NCI-H1417 treated with DMSO at 0.1 percent for 48 hours (cell line): ENCODE results near the gene ANKRD39.

Source experiments
- DNase-seq: peaks from one replicate; lab custom pipeline; 2025; lab: John Stamatoyannopoulos, UW

ANKRD39 gene

GRCh38 chr2:96853321-96853720 lies 4.5 kb downstream of the ANKRD39 start:
- DNase-seq: no peak

GRCh38 chr2:96852667-96853066 lies 5.1 kb downstream of the ANKRD39 start:
- DNase-seq: no peak

- no peak for DNase-seq
Measured at GRCh38 chr2:96848264-96848663, 9.6 kb downstream of the ANKRD39 start.

- no peak for DNase-seq
Measured at GRCh38 chr2:96847586-96847985, 10.2 kb downstream of the ANKRD39 start.

- no peak for DNase-seq
Measured at GRCh38 chr2:96846825-96847224, 11.0 kb downstream of the ANKRD39 start.

- no peak for DNase-seq
Measured at GRCh38 chr2:96844405-96844808, 13.4 kb downstream of the ANKRD39 start.

GRCh38 chr2:96843538-96844268 lies 14.1 kb downstream of the ANKRD39 start, which contains the start of gene ANKRD23:
ANKRD23 (minus strand) TSS chr2:96844021; CDS start chr2:96843992, 29 bp downstream.
- DNase-seq: no peak

- no peak for DNase-seq
Measured at GRCh38 chr2:96842600-96842999, 15.2 kb downstream of the ANKRD39 start.

- DNase-seq: no peak
Measured at GRCh38 chr2:96841701-96842495, 15.9 kb downstream of the ANKRD39 start.

- DNase-seq: no peak
Measured at GRCh38 chr2:96839875-96840850, 17.7 kb downstream of the ANKRD39 start.

GRCh38 chr2:96839293-96839874 lies 18.4 kb downstream of the ANKRD39 start:
- DNase-seq: no peak

- DNase-seq: no peak
Measured at GRCh38 chr2:96838345-96839292, 19.2 kb downstream of the ANKRD39 start.

GRCh38 chr2:96837575-96837974 lies 20.2 kb downstream of the ANKRD39 start:
- no peak for DNase-seq

GRCh38 chr2:96835830-96836229 lies 22.0 kb downstream of the ANKRD39 start:
- DNase-seq: no peak

- DNase-seq: peak; percentile 78
Measured at GRCh38 chr2:96832754-96833507, 24.9 kb downstream of the ANKRD39 start.

- no peak for DNase-seq
Measured at GRCh38 chr2:96832408-96832753, 25.4 kb downstream of the ANKRD39 start.

GRCh38 chr2:96831679-96832078 lies 26.1 kb downstream of the ANKRD39 start:
- DNase-seq: no peak

- DNase-seq: no peak
Measured at GRCh38 chr2:96830044-96830562, 27.7 kb downstream of the ANKRD39 start.

- no peak for DNase-seq
Measured at GRCh38 chr2:96828874-96829273, 28.9 kb downstream of the ANKRD39 start.

- no peak for DNase-seq
Measured at GRCh38 chr2:96828436-96828835, 29.4 kb downstream of the ANKRD39 start.
